CD14-positive monocyte (primary cell): ENCODE data around the gene ROBO3. TPM values are rescaled to one million over a fixed set of nuclear protein-coding genes. Genes with fewer than 3 reads are reported as not detected.

Source experiments
- DNase-seq, 3 donors: peaks; one replicate each; pipeline ENCODE4 v3.0.0-alpha.2; 2011 to 2022
- H2AFZ ChIP-seq: 2 replicates; pipeline ENCODE4 v1.6.0; 2012; ENCODE audit warnings: mild to moderate bottlenecking, low read depth, low read length, inconsistent platforms; ENCODE audit not compliant: insufficient read depth, poor library complexity, severe bottlenecking
- H3K27ac ChIP-seq, 2 donors: 1 replicate in 1 of 2; 2 replicates in 1 of 2; pipeline ENCODE4 v1.5.1; 2012 to 2013; ENCODE audit warnings: low read length in 2 of 2, control low read depth in 1 of 2, inconsistent platforms in 1 of 2, low read depth in 1 of 2, mild to moderate bottlenecking in 1 of 2
- H3K27me3 ChIP-seq, 2 donors: one replicate each; pipeline versions ENCODE4 v1.6.0 to v1.6.1; 2011 to 2013; ENCODE audit warnings: low read length in 2 of 2; ENCODE audit not compliant: control insufficient read depth in 2 of 2, insufficient read depth in 2 of 2
- H3K36me3 ChIP-seq, 2 donors: replicated peaks in 1 of 2; 1 replicate in 1 of 2; 2 replicates in 1 of 2; pipeline versions ENCODE4 v1.5.1 to v1.6.1; 2012 to 2013; ENCODE audit warnings: low read length in 2 of 2, control low read depth in 1 of 2, inconsistent platforms in 1 of 2, mild to moderate bottlenecking in 1 of 2; ENCODE audit not compliant: insufficient read depth in 2 of 2, control insufficient read depth in 1 of 2
- H3K4me1 ChIP-seq, 2 donors: 1 replicate in 1 of 2; 2 replicates in 1 of 2; pipeline versions ENCODE4 v1.5.1 to v1.6.1; 2012 to 2013; ENCODE audit warnings: low read length in 2 of 2, control low read depth in 1 of 2, inconsistent platforms in 1 of 2, mild to moderate bottlenecking in 1 of 2, moderate library complexity in 1 of 2; ENCODE audit not compliant: insufficient read depth in 2 of 2, control insufficient read depth in 1 of 2
- H3K4me2 ChIP-seq: replicated peaks from 2 replicates; pipeline ENCODE3; 2012; ENCODE audit warnings: low read length, moderate library complexity, mild to moderate bottlenecking; ENCODE audit not compliant: poor library complexity, severe bottlenecking; ENCODE audit errors: extremely low read depth
- H3K4me3 ChIP-seq, 3 experiments: fragments of 200-600 bp in 1 of 3; sonication (generic) in 1 of 3; replicated peaks in 1 of 3; 1 replicate in 2 of 3; 2 replicates in 1 of 3; pipeline ENCODE4 v1.5.1; 2011 to 2013; ENCODE audit warnings: low read length in 3 of 3, mild to moderate bottlenecking in 3 of 3, control low read depth in 2 of 3, low read depth in 2 of 3, inconsistent platforms in 1 of 3, moderate library complexity in 1 of 3
- H3K79me2 ChIP-seq: 2 replicates; pipeline ENCODE4 v1.6.0; 2012; ENCODE audit warnings: mild to moderate bottlenecking, control low read depth, inconsistent platforms, low read length, moderate library complexity; ENCODE audit not compliant: insufficient read depth
- H3K9ac ChIP-seq: 2 replicates; pipeline ENCODE4 v1.6.0; 2017; ENCODE audit warnings: low read length, mild to moderate bottlenecking; ENCODE audit not compliant: insufficient read depth, poor library complexity, severe bottlenecking
- H3K9me3 ChIP-seq, 2 donors: replicated peaks in 1 of 2; 1 replicate in 1 of 2; 2 replicates in 1 of 2; pipeline versions ENCODE4 v1.5.1 to v1.6.1; 2012 to 2013; ENCODE audit warnings: low read length in 2 of 2, control low read depth in 1 of 2; ENCODE audit not compliant: control insufficient read depth in 1 of 2, insufficient read depth in 1 of 2
- H4K20me1 ChIP-seq: 2 replicates; pipeline ENCODE4 v1.6.0; 2012; ENCODE audit warnings: mild to moderate bottlenecking, low read length, control low read depth, moderate library complexity; ENCODE audit not compliant: insufficient read depth
- H3K27ac Mint-ChIP-seq, 7 donors: one replicate each; pipeline ENCODE4 v1.8.0; 2020; ENCODE audit warnings: mild to moderate bottlenecking in 7 of 7, mixed read lengths in 7 of 7, moderate library complexity in 6 of 7, inconsistent platforms in 2 of 7
- H3K27me3 Mint-ChIP-seq, 3 donors: one replicate each; pipeline ENCODE4 v1.8.0; 2021 to 2022; ENCODE audit warnings: low read depth in 3 of 3, mild to moderate bottlenecking in 3 of 3, mixed read lengths in 3 of 3, moderate library complexity in 3 of 3, inconsistent platforms in 1 of 3
- H3K36me3 Mint-ChIP-seq, 2 donors: one replicate each; pipeline ENCODE4 v1.8.0; 2020; ENCODE audit warnings: mixed read lengths in 2 of 2, inconsistent platforms in 1 of 2, mild to moderate bottlenecking in 1 of 2
- H3K4me1 Mint-ChIP-seq: one replicate; pipeline ENCODE4 v1.8.0; 2020; ENCODE audit warnings: mild to moderate bottlenecking, mixed read lengths
- H3K4me3 Mint-ChIP-seq, 2 donors: one replicate each; pipeline ENCODE4 v1.8.0; 2020; ENCODE audit warnings: mild to moderate bottlenecking in 2 of 2, mixed read lengths in 2 of 2, moderate library complexity in 1 of 2
- H3K9me3 Mint-ChIP-seq, 7 donors: one replicate each; pipeline ENCODE4 v1.8.0; 2020 to 2022; ENCODE audit warnings: mixed read lengths in 7 of 7, mild to moderate bottlenecking in 6 of 7, moderate library complexity in 6 of 7, inconsistent platforms in 2 of 7
- WGBS: methylation state at CpG from one replicate; pipeline ENCODE4 v1.1.5; 2013; ENCODE audit warnings: missing lambda C conversion rate; ENCODE audit not compliant: insufficient coverage; 5-methylcytosine and 5-hydroxymethylcytosine counted together
- intact Hi-C, 2 donors: fragments of 100-400 bp; cut with micrococcal nuclease; formaldehyde crosslinking; loops; one replicate each; pipeline versions ENCODE4 v1.15.0 to v1.15.1; 2023
- polyA plus RNA-seq, 3 donors: library from polyadenylated mRNA; depleted of rRNA in 1 of 3; unstranded in 2 of 3; stranded (reverse) in 1 of 3; fragments of 300-500 nt in 2 of 3; fragments of >200 nt in 1 of 3; fragmentation: Illumina TruSeq in 2 of 3; gene quantifications; 1 replicate in 2 of 3; 2 replicates in 1 of 3; pipeline ENCODE4 v1.2.3, GENCODE V29; 2012 to 2021
- TF ChIP-seq, protein P1 (sequence below): fragments of 200-600 bp; IDR thresholded peaks from one replicate; pipeline ENCODE4 v1.8.0; 2022; ENCODE audit warnings: antibody characterized with exemption, mild to moderate bottlenecking

ROBO3 gene
- polyA plus RNA-seq, 3 donors, result 0.39 to 11.6 (median 0.81) TPM

DNA sequence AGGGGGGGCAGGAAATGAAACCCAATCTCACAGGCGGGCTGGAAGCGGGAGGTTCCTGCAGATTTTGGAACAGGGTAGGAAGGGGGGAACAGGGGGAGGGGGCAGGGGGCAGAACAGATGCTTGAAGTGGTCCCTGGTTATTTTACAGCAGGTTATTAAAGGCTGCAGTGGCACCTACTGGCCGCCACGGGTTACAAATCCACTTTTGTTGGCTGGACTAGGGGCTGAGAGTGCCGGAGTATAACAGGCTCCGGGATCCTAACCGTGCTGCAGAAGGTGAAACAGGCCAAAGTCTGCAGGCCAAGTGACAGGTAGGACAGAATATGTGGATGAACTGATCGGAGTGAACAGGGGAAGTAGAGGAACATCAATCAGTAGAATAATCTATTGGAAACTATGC is 2.5 kb downstream of the ROBO3 start:
- H3K4me1 Mint-ChIP-seq, result peaks cover 35% of the 10 kb centered on the region
- intact Hi-C loops, result no loop called here
- TF ChIP-seq, protein P1, sequence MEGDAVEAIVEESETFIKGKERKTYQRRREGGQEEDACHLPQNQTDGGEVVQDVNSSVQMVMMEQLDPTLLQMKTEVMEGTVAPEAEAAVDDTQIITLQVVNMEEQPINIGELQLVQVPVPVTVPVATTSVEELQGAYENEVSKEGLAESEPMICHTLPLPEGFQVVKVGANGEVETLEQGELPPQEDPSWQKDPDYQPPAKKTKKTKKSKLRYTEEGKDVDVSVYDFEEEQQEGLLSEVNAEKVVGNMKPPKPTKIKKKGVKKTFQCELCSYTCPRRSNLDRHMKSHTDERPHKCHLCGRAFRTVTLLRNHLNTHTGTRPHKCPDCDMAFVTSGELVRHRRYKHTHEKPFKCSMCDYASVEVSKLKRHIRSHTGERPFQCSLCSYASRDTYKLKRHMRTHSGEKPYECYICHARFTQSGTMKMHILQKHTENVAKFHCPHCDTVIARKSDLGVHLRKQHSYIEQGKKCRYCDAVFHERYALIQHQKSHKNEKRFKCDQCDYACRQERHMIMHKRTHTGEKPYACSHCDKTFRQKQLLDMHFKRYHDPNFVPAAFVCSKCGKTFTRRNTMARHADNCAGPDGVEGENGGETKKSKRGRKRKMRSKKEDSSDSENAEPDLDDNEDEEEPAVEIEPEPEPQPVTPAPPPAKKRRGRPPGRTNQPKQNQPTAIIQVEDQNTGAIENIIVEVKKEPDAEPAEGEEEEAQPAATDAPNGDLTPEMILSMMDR, result peak; percentile 28

DNA sequence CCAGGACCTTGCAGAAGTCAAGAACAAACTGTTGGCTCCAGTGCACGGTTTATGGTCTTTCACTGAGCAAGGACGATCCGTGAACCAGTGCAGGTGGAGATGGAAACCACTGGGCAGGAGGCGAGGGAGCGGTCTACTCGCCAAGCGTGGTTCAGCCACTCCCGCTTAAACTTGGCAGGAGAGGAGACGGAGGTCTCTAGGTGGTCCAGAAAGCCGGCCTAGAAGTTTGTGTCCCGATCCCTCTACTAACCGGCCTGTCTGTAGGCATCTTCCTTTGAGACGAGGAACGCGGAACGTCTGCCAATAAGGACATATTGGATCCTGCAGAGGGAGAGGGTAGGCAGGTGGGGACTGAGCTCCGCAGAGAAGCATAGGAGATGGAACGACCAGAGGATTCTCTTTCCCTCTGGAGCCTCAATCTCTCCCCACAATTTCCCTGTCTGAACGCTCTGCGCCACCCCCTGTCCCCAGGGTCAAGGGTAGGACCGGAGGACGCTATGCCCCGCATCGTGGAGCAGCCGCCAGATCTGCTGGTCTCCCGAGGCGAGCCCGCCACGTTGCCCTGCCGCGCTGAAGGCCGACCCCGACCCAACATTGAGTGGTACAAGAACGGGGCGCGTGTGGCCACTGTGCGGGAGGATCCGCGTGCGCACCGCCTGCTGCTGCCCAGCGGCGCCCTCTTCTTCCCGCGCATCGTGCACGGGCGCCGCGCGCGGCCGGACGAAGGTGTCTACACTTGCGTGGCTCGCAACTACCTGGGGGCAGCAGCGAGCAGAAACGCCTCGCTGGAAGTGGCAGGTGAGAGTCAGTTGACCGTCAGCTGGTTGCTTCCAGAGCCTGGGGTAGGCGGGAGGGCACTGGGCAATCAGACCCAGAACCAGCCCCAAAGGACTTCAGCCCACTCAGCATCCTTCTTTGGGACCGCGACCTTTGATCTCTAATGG is 3.4 kb downstream of the ROBO3 start:
- H3K4me1 Mint-ChIP-seq, result peaks cover 31% of the 10 kb centered on the region
- H3K79me2 ChIP-seq, result no peaks in the 10 kb centered on the region
- no peak overlapping the region for H3K9ac ChIP-seq
- TF ChIP-seq, protein P1, result no peak
- peaks cover 0 to 47% of the 10 kb centered on the region in 2 donors for H3K9me3 ChIP-seq
- peak overlapping the region in 1 of 2 donors; percentile 89 for H3K4me3 Mint-ChIP-seq
- H3K36me3 Mint-ChIP-seq, result peaks cover 0 to 6% of the 10 kb centered on the region in 2 donors
- intact Hi-C loops, result no loop called here
- no peak overlapping the region for H3K4me3 ChIP-seq
- H3K27me3 ChIP-seq, result peaks cover 75 to 100% of the 10 kb centered on the region in 2 donors
- H3K27ac Mint-ChIP-seq, result no peak overlapping the region
- no peaks in the 10 kb centered on the region for H3K36me3 ChIP-seq
- H3K4me1 ChIP-seq, result peaks cover 4 to 17% of the 10 kb centered on the region in 2 donors
- no peak overlapping the region for H3K4me2 ChIP-seq
- H3K27me3 Mint-ChIP-seq, result peaks cover 93 to 98% (median 96%) of the 10 kb centered on the region in 3 donors
- no peak overlapping the region for H2AFZ ChIP-seq
- 9% methylated on average over 51 of the region's 63 CpGs for WGBS
- no peaks in the 10 kb centered on the region for H4K20me1 ChIP-seq
- H3K27ac ChIP-seq, result no peak overlapping the region
- peaks cover 0 to 24% (median 4%) of the 10 kb centered on the region in 7 donors for H3K9me3 Mint-ChIP-seq
- DNase-seq, result no peak

More for the DNA sequence above, 2.5 kb downstream of the ROBO3 start:
- Histone ChIP-seq H3K36me3 (no peaks in the 10 kb centered on the region), H3K4me3 (no peak overlapping the region), H3K9me3 (peaks cover 0 to 54% of the 10 kb centered on the region in 2 donors), H3K4me1 (peaks cover 4 to 17% of the 10 kb centered on the region in 2 donors), H3K27me3 (peaks cover 85 to 100% of the 10 kb centered on the region in 2 donors), H3K27ac (no peak overlapping the region), H3K79me2 (no peaks in the 10 kb centered on the region), H4K20me1 (no peaks in the 10 kb centered on the region), H2AFZ (no peak overlapping the region), H3K9ac (no peak overlapping the region), H3K4me2 (no peak overlapping the region)
- no peak for DNase-seq
- Mint-ChIP-seq H3K4me3 (peak overlapping the region in 1 of 2 donors; percentile 89), H3K9me3 (peaks cover 0 to 25% (median 4%) of the 10 kb centered on the region in 7 donors), H3K27me3 (peaks cover 95 to 98% (median 96%) of the 10 kb centered on the region in 3 donors), H3K27ac (no peak overlapping the region), H3K36me3 (peaks cover 0 to 6% of the 10 kb centered on the region in 2 donors)
- 7% methylated on average over 6 of the region's 8 CpGs for WGBS
